ENCODE results near the gene SLC2A13. TPM values are rescaled to one million over a fixed set of nuclear protein-coding genes. Genes with fewer than 3 reads are reported as not detected.

Gene SLC2A13
- total and polyA plus RNA-seq, 2 donors (not counting 3 experiments of a cell fraction or from before 2014, with no cell fraction given): 1.2 to 4.9 TPM

- H3K9me1 ChIP-seq (replicated peaks; ENCODE audit: control insufficient read depth, extremely low read depth, insufficient read depth, low read length): no peaks in the 10 kb centered on the region
- H3K9me3 ChIP-seq (replicated peaks; ENCODE audit: control insufficient read depth, insufficient read depth, low read length): no peaks in the 10 kb centered on the region
- no peak overlapping the region for H3K9ac ChIP-seq (replicated peaks; ENCODE audit: extremely low read depth, insufficient read depth, low read length)
- TF ChIP-seq POLR2AphosphoS5 (IDR thresholded peaks at IDR 0.05; ENCODE audit: insufficient read depth, low read depth, low read length): no peak
- dilution Hi-C loops (cut with MboI; ENCODE audit: extremely low pct_ligation_motif_present, low sequenced_read_pairs): no loop called here
- H3K79me2 ChIP-seq (ENCODE audit: control insufficient read depth, insufficient read depth, low read length): no peaks in the 10 kb centered on the region
- no peak for FAIRE-seq
- no peak overlapping the region for H3K27ac ChIP-seq (ENCODE audit: insufficient read depth, low read depth, low read length)
- no peaks in the 10 kb centered on the region for H4K20me1 ChIP-seq (replicated peaks; ENCODE audit: control insufficient read depth, extremely low read depth, insufficient read depth, low read length)
- peak; percentile 18 for DNase-seq (ENCODE audit: low read depth, low spot score)
- intact Hi-C loops (cut with micrococcal nuclease): no loop called here
- no peak overlapping the region for H2AFZ ChIP-seq (ENCODE audit: low read depth, low read length)
- ChIA-PET CTCF (no interaction called here), POLR2A (no interaction called here)
- H3K4me1 ChIP-seq (ENCODE audit: control insufficient read depth, extremely low read depth, insufficient read depth, low read length): no peaks in the 10 kb centered on the region
- no TSS peak for BruUV-seq (replicated peaks)
- H3K4me2 ChIP-seq (ENCODE audit: insufficient read depth, low read length): no peak overlapping the region
- no peak overlapping the region for H3K4me3 ChIP-seq (replicated peaks in 1 of 3; ENCODE audit: insufficient read depth in 1 of 3, low read depth in 1 of 3, low read length in 3 of 3)
- no peaks in the 10 kb centered on the region for H3K36me3 ChIP-seq (ENCODE audit: control insufficient read depth in 2 of 2, extremely low read depth in 1 of 2, insufficient read depth in 2 of 2, low read length in 2 of 2)
- no peaks in the 10 kb centered on the region for H3K27me3 ChIP-seq (ENCODE audit: control insufficient read depth in 2 of 2, insufficient read depth in 2 of 2, low read length in 2 of 2)
Measured at GRCh38 chr12:39872425-39872824, 233.5 kb downstream of the SLC2A13 start.

GRCh38 chr12:39868328-39868725 lies 237.6 kb downstream of the SLC2A13 start:
- FAIRE-seq: no peak

More at GRCh38 chr12:39868328-39868725, 237.6 kb downstream of the SLC2A13 start:
- intact Hi-C loops (cut with micrococcal nuclease): no loop called here
- Histone ChIP-seq H3K9ac (replicated peaks; ENCODE audit: extremely low read depth, insufficient read depth, low read length) (no peak overlapping the region), H3K4me1 (ENCODE audit: control insufficient read depth, extremely low read depth, insufficient read depth, low read length) (no peaks in the 10 kb centered on the region), H3K36me3 (ENCODE audit: control insufficient read depth in 2 of 2, extremely low read depth in 1 of 2, insufficient read depth in 2 of 2, low read length in 2 of 2) (no peaks in the 10 kb centered on the region), H3K27me3 (ENCODE audit: control insufficient read depth in 2 of 2, insufficient read depth in 2 of 2, low read length in 2 of 2) (no peaks in the 10 kb centered on the region), H4K20me1 (replicated peaks; ENCODE audit: control insufficient read depth, extremely low read depth, insufficient read depth, low read length) (no peaks in the 10 kb centered on the region), H3K9me1 (replicated peaks; ENCODE audit: control insufficient read depth, extremely low read depth, insufficient read depth, low read length) (no peaks in the 10 kb centered on the region), H3K27ac (ENCODE audit: insufficient read depth, low read depth, low read length) (no peak overlapping the region), H3K79me2 (ENCODE audit: control insufficient read depth, insufficient read depth, low read length) (no peaks in the 10 kb centered on the region), H3K4me3 (replicated peaks in 1 of 3; ENCODE audit: insufficient read depth in 1 of 3, low read depth in 1 of 3, low read length in 3 of 3) (no peak overlapping the region), H3K9me3 (replicated peaks; ENCODE audit: control insufficient read depth, insufficient read depth, low read length) (no peaks in the 10 kb centered on the region), H3K4me2 (ENCODE audit: insufficient read depth, low read length) (no peak overlapping the region), H2AFZ (ENCODE audit: low read depth, low read length) (no peak overlapping the region)
- ChIA-PET CTCF (no interaction called here), POLR2A (no interaction called here)
- TF ChIP-seq JUN (IDR thresholded peaks at IDR 0.05; ENCODE audit: borderline replicate concordance, insufficient read depth, insufficient read length, low read depth) (no peak), POLR2AphosphoS5 (IDR thresholded peaks at IDR 0.05; ENCODE audit: insufficient read depth, low read depth, low read length) (no peak), MAX (IDR thresholded peaks at IDR 0.05; ENCODE audit: insufficient read depth, insufficient read length) (no peak), EZH2 (IDR thresholded peaks at IDR 0.05; ENCODE audit: borderline replicate concordance, low read depth, low read length, severe bottlenecking) (no peak), GATA2 (IDR thresholded peaks at IDR 0.05; ENCODE audit: insufficient read depth, insufficient read length, low read depth, low read length) (no peak), CTCF (IDR thresholded peaks at IDR 0.05; ENCODE audit: extremely low read depth in 1 of 2, insufficient read depth in 1 of 2, low read depth in 1 of 2, low read length in 2 of 2) (no peak), MYC (IDR thresholded peaks at IDR 0.05; ENCODE audit: low read depth, low read length) (no peak), FOS (IDR thresholded peaks at IDR 0.05; ENCODE audit: borderline replicate concordance, insufficient read depth, low read length) (no peak), POLR2A (IDR thresholded peaks at IDR 0.05; ENCODE audit: low read depth, low read length) (no peak)
- dilution Hi-C loops (cut with MboI; ENCODE audit: extremely low pct_ligation_motif_present, low sequenced_read_pairs): no loop called here
- no TSS peak for BruUV-seq (replicated peaks)
- DNase-seq (ENCODE audit: low read depth, low spot score): no peak
